Stimulated activated CD4-positive, alpha-beta T cell treated with anti-CD3 and anti-CD28 coated beads, Interleukin-15, amount 100 ng/mL, for 24 hours (primary cell): ENCODE results near the gene NDUFAF3.

Experiments
- DNase-seq: peaks from one replicate; pipeline ENCODE4 v3.0.0-alpha.2; 2020

Gene NDUFAF3, protein sequence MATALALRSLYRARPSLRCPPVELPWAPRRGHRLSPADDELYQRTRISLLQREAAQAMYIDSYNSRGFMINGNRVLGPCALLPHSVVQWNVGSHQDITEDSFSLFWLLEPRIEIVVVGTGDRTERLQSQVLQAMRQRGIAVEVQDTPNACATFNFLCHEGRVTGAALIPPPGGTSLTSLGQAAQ

DNA sequence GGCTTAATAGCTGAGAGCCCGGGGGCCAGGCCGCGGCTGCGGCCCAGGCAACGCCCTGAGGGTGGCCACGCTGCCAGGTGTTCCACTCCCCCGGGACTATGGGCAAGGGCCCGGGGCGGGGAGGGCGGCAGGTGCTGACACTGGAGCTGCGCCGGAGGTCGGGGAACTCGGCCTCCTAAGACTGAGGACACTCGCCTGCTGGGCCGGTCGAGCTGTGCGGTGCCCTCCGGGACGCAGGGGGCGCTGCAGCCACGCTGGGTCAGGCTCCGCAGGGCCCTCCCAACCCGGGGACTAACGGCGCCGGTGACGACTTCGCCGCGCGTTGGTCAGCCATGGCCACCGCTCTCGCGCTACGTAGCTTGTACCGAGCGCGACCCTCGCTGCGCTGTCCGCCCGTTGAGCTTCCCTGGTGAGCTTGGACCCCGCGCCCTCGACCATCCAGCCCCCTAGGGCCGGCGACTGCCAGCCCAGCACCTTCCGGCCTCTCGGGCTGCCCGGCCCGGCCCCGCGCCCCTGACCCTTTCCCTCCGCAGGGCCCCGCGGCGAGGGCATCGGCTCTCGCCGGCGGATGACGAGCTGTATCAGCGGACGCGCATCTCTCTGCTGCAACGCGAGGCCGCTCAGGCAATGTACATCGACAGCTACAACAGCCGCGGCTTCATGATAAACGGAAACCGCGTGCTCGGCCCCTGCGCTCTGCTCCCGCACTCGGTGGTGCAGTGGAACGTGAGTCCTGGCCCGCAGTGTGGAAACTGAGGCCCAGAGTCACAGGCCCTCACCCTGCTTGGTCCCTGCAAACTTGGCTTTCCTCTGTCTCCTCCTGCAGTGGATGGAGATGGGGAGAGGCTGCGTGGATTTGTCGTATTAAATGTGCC is at the start of gene NDUFAF3:
TSS of gene NDUFAF3 (plus strand) at position 309 of the 875 bp plus-strand sequence. CDS start at position 333, 24 bp downstream.
- DNase-seq, result peak; percentile 95

DNA sequence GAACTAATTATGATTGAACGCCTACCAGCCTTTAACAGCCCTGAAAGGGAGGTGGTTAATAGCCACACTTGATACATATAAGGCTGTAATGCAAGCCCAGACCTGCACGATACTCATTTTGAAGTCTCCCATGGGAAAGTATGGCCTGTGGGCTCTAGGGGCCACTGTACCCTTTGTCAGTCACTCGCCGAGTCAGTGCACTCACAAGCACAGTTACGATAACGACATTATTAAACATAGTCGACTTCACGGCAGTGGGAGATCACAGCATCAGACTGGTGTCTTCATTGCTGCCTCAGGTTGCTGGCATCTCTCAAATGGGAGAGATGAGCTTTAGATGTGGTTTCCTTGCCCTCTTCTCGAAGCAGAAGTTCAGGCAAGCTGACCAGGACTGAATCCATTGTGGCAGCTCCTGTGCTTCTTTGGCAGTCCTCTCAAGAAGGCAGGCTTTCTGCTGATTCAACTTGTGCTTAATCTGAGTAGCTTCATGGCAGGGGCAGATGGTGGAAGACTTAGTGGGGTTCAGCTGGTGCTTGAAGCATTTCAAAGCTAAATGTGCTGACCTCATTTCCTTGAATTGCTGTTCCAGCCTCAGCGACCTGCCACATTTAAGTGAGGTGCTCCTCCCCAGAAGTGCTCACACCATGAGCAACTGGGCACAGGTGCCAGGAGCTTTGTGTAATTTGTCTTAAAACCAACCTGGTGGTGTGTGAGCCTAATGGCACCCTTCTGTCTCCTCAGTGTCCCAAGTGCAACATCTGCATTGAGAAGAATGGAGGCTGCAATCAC is 47.7 kb upstream of the NDUFAF3 start:
- no peak for DNase-seq

DNA sequence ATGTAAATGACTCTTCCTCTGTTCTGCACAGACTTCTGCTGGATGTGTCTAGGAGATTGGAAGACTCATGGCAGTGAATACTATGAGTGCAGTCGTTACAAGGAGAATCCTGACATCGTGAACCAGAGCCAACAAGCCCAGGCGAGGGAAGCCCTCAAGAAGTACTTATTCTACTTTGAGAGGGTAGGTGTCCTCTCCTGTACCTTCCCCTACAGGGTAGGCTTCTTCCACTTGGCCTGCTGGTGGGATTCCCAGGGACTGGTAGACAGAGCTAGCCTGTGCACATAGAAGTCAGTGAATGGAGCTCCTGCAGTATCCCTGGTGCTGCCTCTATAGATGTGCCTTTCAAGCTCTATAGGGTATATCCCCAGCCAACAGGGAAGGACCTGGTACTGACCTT is 42.5 kb upstream of the NDUFAF3 start:
- DNase-seq, result no peak

DNA sequence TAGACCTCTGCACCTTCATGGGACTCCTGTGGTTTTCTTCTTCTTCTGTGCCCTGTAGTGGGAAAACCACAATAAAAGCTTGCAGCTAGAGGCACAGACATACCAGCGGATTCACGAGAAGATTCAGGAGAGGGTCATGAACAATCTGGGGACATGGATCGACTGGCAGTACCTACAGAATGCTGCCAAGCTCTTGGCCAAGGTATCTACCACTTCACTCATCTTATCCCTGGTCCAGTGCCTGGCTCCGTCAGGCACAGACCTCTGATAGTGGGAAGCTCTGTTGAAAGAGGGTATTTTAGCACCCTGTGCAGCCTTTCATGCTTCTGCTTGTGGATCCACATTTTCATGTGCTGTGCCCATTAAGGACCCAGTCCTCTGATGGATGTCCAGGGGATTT is 41.6 kb upstream of the NDUFAF3 start:
- no peak for DNase-seq

DNA sequence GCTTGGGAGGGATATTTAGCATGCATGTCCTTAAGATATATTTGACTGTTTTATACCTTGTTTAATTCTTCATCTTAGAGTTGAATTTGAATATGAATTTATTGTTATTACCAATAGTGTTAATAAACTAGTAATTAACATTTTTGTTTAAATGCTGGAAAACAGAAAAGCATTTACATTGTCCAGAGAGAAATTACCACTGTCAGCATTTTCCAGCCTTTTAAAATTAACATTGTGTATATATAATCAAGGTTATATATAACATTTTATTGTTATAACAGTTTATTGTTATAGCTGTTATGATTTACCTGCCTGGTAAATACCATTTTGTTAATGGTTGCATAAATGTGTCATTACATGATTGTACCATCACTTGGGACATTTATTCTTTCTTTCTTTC is 39.9 kb upstream of the NDUFAF3 start:
- DNase-seq, result no peak

DNA sequence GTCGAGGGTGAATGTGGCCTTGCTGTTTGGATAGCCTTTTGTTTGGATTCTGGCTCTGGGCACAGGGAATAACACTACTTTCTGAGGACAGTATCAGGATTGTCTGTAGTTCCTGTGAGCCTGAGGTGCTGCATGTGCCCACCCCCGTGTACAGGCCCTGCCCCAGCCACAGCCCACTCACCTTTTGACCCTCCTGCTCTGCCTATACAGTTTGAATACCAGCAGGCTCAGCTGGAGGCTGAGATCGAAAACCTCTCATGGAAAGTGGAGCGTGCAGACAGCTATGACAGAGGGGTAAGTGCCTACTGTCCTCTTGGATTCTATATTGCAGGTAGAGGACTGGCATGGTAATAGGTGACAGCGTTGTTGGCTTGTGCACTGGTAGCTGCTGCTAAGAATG is 39.2 kb upstream of the NDUFAF3 start:
- no peak for DNase-seq

DNA sequence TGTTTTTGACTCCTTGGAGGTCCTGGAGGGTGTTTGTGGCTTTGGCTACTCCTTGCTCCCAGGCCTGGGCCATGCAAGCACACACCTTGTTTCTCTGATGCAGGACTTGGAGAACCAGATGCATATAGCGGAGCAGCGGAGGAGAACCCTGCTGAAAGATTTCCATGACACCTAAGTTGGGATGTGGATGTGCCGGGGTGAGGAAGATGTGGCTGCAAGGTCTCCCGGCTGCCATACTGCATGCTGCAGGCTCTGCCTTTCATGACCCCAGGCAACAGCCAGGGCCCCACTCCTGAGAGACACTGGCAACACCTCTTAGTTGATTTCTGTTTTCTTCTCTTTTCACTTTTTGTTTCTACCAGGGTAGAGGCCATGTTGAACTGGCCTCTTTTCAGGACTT is 38.8 kb upstream of the NDUFAF3 start:
- no peak for DNase-seq

DNA sequence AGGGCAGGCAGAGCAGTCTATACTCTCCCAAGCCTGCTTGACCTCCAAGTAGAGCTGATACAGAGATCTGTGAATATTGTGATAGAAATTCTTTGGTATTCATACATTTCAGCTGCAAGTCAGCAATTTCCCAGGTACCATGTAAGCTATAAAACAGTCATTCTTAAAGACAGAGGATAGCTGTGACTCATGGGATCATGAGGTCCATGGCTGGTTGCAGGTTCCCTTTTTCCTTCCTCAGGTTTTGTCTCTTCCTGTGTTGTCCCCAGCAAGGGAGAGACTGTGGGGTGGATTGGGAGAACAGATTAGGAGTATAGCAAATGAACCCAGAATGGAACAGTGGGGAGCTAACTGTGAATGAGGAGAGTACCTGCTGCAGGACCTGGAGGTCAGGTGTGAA is 37.3 kb upstream of the NDUFAF3 start:
- DNase-seq, result no peak

DNA sequence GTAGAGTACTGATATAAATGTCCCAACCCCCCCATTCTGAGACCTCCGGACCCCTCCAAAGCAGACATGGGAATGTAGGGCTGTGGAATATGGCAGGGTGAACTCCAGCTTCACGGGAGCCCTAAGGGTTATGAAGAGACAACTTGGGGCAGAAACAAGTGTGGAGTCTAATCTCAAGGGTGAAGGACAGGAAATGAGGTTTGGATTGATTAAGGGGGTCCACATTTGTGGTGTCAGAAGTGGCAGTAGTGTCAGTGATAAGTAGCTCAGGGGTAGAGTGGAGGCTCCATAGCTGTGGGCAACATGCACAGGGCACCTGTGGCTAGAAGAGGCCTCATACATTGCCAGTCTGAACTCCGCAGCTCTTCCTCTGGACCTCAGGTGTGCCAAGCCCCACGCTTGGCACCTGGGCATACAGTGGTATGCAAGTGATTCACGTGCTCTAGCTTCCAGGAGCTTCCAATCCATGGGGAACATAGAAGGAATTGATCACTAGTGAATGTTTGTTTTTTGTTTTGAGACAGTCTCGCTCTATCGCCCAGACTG is 36.0 kb upstream of the NDUFAF3 start:
- no peak for DNase-seq

DNA sequence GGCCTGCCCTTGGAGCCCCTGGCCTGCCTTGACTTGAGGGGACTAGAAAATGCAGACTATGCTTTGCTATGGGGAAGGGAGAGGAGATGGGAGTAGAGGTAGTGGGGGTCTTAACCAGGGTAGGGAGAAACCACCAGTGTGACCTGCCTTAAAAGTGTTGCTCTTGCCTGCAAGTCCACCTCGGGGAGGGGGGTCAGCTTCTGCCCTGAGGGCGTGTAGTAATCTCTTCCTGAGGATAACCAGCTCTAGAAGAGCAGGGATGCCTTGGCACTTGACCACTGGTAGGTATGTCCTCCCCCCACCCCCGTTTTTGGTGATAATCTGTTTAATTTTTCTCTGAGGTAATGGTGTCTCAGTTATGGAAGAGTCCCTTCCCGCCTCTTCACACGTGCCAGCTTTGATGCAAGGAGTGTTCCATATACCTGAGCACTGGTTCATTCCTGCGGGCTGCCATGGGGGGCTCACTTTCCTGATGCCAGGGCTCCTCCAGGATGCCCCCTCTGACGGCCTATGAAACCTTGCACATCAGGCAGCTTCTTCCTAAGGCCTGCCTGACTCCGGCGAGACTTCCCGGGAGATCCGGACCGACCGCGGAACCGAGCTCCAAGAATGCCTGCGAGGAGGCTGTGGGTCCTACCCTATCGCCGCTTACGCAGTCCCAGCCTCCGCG is 32.7 kb upstream of the NDUFAF3 start:
- DNase-seq, result no peak

DNA sequence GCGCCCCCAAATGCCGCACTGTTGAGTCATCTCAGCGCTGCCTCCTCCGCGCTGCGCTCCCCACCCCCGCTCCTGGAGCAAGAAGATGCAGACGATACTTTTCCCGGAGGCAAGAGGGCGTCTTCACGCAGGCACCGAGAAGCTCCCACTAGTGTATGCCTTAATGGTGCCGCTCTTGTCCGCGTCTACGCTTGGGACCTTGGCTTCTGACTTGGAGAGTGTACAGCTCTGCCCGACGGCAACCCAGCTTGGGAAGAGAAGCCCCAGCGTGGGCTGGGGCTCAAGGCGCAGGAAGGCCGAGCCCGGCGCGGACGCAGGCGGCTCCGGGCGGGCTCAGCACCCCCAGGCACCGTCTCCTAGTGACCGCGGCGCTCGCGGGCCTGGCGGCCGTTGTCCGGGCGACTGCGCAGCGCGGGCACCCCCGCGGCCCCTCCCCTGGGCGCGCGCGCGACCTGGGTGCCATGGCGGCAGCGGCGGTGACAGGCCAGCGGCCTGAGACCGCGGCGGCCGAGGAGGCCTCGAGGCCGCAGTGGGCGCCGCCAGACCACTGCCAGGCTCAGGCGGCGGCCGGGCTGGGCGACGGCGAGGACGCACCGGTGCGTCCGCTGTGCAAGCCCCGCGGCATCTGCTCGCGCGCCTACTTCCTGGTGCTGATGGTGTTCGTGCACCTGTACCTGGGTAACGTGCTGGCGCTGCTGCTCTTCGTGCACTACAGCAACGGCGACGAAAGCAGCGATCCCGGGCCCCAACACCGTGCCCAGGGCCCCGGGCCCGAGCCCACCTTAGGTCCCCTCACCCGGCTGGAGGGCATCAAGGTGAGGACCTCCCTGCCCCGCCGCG is 31.9 kb upstream of the NDUFAF3 start, which contains the start of gene P4HTM:
TSS of gene P4HTM (plus strand) at position 446 of the 840 bp plus-strand sequence. CDS start at position 462, 16 bp downstream.
- peak; percentile 90 for DNase-seq

DNA sequence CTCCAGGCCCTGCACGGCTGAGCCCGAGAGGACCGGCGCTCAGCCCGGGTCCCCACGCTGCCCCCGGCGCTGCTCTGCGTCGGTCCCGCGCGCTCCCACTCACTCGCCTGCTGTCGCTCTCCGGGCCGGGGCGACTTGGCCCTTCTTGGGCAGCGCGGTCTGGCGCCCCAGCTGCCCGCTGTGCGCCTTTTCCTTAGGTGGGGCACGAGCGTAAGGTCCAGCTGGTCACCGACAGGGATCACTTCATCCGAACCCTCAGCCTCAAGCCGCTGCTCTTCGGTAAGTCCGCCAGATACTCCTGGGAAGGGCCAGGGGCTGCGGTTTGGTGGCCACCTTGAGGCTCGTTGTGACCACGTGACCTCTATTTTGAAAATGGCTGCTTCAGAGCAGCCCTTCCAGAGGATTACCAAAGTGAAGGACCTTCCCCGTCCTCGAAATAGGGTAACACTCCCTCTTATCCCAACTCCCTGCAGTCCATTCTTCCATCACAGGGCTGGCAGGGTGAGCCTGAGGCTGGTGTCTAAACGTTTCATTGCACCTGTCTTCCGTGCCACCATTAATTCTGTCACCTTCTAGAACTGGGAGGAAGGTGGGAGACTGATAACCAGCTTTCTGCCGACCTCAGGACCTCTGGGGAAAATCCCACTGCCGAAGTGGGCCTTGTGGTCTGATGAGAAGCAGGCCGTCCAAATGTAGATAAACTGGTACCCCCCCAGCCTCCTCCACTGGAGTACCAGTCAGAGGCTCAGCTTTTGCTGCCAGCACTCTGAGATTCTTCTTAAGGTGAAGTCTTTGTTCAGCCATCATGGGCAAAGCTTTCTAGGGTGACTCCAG is 31.1 kb upstream of the NDUFAF3 start:
- peak; percentile 51 for DNase-seq

DNA sequence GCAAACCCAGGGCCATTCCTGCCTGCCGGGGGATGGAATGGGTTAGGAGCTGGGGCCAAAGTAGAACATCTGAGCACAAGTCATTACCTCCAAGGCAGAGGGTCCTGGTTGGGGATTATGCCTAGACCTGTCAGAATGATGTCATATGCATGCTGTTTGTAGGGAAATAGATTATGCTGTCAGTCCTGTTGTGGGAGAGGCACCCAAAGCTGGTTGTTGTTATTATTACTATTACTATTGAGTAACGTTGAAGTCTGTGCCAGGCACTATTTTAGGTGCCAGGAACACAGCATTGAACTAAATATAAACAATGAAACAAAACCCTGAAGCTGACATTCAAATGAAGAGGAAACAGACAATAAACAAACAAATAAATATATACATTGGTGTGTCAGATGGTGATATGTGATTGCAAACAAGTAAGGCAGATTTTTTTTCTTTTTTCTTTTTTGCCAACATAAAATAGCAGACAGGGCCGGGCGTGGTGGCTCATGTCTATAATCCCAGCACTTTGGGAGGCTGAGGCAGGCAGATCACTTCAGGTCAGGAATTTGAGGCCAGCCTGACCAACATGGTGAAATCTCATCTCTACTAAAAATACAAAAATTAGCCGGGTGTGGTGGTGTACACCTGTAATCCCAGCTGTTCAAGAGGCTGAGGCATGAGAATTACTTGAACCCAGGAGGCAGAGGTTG is 29.9 kb upstream of the NDUFAF3 start:
- no peak for DNase-seq

DNA sequence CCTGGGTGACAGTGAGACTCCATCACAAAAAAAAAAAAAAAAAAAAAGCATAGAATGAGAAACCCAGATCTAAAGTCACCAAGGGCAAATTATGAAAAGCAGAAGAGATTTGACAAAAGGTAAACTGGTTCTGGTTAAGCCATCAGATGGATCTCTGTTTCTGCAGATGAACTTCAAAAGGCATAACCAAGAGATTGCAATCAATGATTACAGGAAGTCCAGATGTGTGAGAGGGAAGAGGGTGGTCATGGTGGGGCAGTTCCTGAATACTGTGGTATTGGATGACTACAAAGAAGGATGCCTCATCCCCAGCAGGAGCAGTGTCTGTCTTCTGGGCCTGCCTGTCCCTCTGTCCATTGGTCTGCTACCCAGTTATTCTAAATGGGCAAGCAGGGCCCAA is 28.1 kb upstream of the NDUFAF3 start:
- DNase-seq, result no peak

DNA sequence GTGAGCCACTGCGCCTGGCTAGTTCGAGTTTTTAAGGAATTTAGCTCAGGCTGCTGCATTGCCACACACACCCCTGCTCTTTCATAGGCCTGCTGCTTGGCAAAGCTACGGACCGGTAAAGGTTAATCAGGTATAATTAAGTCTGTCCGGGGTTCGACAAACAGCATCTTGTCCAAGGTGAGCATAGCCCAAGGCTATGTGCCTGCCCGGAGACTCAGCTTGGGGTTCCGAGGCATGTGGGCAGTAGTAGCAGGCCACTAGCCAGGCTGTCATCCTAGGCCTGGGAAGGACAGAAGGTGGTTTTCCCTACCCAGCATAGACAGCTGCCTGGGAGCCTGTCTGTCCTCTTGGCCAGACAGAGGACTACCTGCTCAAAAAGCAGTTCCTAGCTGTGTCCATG is 25.3 kb upstream of the NDUFAF3 start:
- no peak for DNase-seq

DNA sequence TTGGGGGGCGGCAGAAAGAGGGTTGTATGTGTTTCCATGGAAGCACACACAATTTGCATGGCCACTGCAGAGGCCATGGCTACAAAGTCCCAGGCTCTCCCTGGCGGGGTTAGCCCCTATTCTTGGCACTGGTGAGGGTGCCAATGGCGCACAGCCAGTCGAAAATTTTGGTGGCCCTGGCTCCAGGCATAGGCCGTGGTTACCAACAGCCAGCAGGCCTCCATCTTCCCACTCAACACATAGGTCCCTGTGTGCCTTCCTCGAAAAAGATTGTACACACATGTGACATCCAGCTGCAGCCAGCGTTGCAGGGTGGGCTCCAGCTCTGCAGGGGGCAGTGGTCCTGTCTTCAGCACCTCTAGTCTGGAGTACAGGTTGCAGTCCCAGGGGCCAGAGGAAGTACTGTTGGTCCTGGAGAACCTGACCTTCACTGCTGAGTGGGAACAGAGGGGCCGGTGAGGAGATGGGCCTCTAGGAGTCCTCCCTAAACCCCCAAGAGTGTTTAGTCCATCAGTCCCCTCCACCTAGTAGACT is 24.8 kb upstream of the NDUFAF3 start:
- DNase-seq, result no peak

DNA sequence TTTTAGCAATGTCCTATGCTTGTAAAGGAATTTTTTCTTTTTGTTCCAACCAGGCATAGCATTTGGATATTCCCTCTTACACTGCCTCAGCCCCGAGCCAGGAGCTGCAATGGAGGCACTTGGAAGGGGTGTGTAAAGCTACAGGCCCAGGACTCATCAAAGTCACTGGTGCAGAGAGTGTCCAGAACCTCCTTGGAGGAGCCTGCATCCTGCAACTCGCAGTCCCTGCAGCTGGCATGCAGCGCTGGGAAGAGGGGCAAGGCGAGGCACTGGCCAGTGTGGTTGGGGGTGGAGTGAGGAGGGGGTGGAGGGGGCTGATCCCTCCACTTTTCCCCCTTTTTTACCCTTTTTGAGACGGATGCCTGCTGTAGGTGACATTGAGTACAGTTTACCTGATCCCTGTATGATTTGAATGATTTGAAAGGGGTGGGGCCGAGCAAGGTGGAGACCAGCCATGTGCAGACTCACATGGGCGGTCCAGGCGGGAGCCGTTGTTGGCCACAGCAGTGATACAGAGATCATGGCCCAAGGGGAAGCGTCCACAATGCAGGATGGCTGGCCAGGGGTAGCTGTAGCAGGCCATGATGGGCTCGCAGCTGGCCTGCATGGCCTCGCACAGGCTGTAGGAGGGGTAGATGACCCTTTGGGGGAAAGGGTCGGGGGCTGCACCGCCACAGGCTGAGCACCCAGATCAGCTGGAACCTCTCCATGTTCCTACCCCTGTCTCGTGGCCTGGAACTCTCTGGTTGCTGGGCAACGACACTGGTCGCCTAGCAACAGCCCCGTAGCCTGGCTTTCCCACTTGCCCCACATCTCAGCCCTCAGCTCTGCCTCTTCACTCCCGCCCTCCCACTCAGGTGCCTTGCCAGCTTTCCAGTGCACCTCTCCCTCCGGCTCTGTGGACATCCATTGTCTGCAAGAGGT is 23.9 kb upstream of the NDUFAF3 start:
- DNase-seq, result no peak

DNA sequence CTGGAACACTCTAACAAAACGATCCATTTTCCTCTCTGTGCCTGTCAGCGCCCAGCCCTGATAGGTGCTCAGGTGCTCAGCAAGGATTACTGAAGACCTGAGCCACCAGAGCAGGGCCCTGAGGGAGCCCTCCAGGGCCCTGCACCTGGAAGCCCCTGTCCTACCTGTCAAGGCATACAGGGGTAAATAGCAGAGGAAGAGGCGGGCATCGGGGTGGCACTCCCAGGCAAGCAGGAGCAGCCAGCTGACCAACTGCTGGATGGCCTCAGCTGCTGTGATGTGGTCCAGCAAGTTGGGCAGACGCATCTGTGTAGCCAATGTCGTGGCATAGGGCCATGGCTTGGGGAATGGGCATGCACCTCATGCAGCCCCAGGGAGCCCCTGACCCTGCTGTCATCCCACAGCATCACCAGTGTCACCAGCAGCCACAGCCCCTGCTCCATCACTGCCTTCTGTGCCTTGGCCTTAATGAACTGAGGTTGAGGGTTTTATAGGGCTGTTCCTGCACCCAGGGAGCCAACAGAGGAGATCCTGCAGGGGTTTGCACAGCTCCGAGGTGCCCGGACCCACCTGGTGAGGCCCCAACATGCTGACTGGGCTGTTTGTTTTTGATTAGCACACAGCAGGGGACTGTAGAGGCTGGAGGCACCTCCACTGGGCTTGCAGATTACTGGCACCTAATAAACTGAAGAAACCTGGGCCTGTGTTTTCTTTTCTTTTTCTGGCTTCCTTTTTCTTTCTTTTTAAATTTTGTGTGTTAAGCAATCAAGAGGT is 22.6 kb upstream of the NDUFAF3 start:
- DNase-seq, result no peak
